NCI-H2196 treated with DMSO at 0.1 percent for 48 hours (cell line): Measurements from ENCODE around the gene COL25A1.
"Not testable (repeated sequence)": the region's sequence is repeated elsewhere in the genome, so short reads cannot be mapped to it uniquely, and the experiment has no call there.

Experiments
- DNase-seq: peaks from one replicate; lab custom pipeline; 2025; ENCODE audit not compliant: unreplicated experiment; lab: John Stamatoyannopoulos, UW

Gene COL25A1

DNA sequence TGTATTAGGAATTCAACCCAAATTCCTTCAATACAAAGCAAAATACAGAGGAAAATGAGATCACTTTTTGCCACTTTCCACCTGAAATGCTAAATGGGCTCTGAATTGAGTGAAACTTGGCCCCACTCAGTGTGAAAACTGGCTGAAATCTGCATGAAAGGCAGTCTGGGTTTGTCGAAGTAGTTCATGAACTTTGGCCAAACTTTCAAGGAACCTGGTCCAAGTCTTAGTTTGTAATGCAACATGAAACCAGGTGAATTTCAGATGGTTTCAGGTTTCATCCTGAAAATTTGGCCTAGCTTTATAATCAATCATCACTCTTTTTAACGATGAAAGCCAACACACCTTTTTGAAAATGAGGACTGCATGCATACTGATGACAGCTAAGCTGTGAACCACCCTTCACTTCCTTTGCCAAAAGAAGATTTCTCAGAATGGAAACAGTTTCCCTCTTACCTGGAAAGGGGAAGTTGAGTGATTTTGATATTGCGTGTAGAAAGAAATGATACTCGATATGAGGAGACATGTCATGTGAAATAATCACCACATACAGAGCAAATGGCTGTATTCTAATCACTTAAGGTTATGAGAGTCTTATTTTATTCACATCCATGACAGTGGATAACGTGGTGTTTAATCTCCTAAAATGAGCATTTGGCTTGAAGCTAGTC, 329.7 kb downstream of the COL25A1 start:
- no peak for DNase-seq

DNA sequence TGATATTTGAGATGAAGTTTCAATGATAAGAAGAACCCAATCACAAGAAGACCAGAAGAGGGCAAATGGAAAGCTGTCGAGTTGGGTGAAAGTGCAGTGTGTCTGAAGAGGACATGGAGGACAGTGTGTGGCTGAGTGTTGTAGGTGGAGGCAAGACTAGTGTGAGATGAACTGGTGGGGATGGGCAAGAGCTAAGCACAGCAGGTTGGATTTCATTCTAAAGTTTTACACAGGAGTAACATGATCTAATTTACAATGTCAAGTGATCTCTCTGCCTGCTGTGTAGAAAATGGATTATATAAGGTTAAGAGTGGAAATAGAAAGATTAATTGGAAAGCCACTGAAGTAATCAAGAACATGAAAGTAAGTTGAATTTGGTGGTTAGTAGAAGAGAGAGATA, 331.0 kb downstream of the COL25A1 start:
- DNase-seq: no peak

DNA sequence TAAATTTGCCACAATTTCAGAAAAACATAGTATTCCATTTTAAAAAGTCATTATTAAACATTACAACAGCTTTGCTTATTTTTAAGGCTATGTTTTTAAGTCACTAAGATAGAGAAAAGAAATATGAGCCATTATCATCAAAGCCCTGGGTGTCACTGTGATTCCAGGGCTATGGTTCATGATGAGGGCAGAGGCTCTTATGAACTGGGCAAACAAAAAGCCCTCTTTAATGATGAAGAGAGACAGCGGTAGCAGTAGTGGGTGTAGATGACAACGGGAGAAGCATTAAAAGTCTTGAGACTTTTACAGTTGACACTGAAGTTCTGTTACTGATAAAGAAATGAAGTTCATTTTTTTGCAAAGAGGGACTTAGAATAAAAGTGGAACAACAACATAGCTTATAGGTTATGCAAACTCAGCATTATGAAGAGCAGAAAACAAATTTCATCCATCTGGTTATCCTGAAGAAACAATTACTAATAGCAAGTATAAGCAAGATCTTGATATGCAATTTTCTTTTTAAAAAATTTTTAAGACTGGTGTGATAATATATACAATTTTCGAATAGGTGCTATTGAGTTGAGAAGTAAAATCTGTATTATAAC, 336.9 kb downstream of the COL25A1 start:
- no peak for DNase-seq

DNA sequence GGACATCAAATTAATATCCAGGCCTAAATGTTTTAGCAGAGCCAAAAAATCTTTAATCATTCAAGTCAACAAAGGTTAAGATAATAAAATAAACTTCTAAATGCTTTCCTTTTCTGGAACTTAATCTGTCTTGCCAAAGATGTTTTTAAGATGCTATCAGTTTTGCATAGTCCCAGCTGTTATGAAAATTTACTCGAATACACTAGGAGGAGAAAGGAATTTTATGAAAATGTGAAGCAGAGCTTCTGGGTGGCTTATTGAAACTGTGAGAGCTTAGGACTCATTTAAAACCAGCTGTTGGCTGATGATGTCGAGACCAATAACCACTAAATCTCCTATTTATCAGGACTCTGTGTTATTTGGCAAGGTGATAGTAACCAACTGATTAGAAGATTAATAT, 337.4 kb downstream of the COL25A1 start:
- no peak for DNase-seq

DNA sequence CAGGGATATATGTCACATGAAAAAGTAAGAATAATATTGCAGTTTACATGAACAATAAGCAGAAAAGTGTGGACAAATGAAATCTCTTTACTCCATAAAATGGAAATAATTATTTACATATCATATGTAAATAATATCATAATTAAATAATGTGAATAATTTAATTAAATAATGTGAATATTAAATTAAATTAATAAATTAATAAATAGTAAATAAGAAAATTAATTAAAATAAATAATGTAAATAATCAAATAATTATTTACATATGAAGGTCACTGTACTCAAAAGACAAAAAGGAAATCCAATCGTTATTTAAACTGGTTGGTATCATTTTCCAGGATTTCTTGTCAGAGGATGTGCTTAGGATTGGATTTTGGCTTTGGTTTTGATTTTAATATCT, 338.5 kb downstream of the COL25A1 start:
- DNase-seq: no peak

DNA sequence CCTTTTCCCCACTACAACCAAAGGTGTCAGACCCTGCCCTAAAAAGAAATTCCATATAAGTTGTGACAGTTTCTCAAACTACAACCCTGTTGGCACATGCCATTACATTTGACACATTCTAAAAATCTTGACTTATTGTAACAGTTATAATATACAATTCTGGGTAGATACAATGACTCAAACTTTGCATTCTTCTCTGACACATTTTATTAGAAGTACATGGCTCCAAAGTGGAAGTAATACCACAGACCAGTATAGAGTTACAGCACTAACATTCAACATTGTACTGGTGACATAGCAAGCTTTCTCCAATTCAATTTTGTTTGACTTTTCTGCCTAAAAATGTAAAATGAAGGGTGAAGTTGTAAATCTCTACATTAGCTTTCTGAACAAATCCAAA, 343.0 kb downstream of the COL25A1 start:
- DNase-seq: no peak

DNA sequence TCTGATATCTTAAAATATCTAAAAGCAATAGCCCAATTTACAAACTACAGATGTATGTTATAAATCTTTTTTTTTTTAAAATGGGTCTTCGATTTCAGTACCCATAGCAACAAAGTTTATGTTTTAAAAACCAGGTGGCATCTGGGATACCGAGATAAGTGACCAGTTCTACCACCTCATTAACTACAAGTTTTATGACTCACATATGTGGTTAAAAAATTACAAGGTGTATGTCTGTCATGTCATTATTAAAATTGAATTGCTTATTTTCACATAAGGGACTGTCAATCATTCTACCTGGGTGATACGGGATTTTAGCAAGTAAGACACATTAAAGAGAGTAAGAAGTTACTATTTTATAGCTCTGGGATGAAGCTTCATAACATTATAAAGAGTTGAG, 347.6 kb downstream of the COL25A1 start:
- DNase-seq: no peak

DNA sequence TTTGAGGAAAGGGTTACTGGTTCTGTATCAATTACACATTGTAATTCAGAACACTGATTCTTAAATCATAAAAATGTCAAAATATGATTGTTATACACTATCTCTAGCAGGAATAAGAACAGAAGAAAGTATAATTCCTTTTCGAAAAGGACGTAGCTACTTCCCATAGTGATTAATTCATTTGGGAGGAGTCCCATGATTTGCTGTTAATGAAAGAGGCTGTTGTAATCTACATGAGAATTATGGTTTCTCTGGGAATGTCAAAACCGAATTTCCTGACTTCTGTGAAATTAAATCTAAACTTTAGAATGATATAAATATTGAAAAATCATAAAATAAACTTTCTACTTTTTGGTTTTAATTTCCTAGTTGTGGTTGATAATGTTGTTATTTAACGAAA, 348.5 kb downstream of the COL25A1 start:
- no peak for DNase-seq

DNA sequence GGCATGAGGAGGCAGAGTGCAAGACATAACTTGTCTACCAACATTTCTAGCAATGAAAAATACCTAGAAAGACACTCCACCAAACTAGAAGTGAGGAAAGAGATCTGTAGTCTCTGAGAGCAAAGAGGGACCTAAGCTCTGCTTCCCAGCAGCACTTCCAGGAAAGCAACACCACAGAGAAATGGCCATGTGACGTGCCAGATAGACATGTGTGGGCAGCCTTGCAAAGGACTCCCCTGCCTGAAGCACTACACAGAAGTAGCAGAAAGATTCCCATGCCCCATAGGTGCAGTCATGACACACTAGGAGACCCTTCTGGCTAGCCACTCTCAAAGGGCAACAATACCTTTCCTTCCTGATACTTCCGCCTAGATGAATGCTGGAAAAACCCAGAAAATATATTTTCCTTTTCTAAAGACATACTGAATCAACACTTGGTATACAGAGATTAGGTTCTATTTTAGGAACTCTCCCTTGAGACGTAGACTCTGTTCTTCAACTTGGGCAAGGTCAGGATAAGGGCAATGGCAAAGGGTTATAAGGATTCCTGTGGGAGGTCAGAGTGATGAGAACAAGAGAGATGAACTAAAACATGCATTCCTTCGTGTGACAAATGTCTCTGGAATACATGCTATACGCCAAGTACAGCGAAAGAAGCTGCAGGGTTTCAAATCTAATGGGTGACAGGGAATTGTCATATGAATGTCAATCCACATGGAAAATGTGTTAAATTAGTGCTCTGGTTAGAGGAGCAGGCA, 352.1 kb downstream of the COL25A1 start:
- no peak for DNase-seq

DNA sequence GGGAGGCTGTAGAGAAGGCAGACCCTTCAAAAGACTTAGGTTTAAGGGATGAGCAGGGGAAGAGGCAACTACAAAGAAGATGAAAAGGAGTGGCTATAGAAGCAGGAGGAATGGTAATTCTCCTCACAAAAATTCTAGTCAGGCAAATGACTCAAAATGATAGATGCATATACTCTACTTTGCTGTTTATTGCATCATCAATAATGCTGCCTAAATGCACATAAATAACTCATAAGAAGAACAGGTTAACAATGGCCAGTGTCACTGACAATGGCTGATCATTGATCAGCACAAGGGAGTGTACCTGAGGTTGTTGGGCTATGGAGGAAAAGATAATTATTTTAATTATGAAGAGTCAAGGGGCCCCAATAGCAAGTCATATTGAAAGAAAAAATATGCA, 354.9 kb downstream of the COL25A1 start:
- no peak for DNase-seq

DNA sequence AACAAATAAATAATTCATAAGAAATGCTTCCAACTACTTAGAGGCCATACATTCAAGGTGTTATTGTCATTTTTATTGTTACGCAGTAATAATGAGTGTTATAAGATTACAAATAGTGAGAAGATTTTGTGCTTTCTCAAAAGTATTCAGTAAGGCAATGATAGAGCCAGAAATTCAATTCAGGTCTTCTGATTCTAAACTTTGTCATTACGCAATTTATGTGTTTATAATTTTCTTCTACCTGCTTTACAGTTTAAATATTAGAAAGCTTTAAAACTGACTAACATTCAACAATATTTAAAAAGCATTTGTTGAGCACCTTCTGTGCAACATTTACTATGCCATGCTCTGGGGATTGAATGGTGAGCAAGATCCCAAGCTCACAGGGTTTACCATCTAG, 356.2 kb downstream of the COL25A1 start:
- DNase-seq: no peak

DNA sequence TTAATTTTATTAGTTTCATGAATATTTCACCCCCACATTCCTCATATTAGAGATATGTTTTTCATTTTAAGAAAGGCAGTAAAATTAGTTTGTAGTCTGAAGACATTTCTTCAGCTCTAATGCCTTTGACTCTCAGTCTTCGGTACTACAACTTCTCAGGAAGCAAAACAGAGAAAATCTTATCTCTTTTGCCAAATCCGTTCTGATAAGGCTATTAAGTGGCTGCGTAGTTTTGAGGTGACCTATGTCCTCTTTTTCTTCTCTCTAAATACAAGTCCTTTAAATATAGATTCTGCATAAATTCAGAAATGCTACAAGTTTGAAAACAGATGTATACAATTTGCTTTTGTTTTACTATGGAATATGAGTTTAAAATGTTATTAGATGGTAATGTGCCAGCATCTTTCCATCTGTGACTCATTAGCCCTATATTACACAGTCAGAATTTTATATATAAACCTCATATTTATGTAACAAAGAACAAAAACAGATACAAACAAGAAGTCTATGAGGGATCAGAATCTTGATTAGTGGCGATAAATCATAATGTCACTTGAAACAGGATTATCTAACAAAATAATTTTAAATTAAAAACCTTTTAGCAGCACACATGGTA, 358.4 kb downstream of the COL25A1 start:
- no peak for DNase-seq

DNA sequence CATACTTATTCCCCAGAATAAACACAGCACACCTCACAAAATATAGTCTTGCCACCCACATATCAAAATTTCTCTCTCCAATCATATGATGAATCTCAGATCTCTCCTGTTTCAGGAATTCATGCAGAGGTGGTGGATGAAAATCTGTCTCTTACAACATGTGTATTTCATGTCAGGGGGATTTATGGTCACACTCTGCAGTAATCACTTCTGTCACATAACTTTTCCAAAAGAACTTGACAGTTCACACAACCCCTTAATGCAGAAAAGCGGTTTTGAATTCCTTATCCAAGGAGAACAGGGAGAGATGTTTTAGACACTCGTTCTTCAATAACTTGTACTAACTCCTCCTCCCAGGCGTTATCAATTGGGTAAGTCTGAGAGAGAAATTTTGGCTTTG, 359.1 kb downstream of the COL25A1 start:
- no peak for DNase-seq

DNA sequence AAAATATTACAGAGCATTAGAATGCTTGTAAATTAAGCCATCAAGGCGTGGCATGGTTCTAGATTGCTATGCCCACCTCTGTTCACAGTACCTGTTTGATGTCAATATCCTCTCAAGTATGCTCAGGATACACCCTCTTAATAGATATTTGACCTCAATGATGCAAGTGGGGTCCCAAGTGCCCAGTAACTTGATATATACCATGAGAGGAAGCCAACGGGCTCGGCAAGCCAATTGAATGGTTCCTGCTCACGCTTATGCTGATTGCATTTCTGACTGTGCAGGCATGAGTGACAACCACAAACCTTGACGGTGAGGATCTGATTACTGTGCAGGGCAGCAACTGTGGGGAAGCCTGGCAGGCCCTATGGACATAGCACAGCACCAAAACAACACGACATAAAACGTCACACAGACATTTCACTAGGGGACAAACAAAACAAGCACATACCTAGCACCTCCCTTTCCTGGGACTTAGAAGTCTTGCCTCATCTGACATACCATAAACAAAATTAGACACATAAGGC, 360.5 kb downstream of the COL25A1 start:
- DNase-seq: no peak

DNA sequence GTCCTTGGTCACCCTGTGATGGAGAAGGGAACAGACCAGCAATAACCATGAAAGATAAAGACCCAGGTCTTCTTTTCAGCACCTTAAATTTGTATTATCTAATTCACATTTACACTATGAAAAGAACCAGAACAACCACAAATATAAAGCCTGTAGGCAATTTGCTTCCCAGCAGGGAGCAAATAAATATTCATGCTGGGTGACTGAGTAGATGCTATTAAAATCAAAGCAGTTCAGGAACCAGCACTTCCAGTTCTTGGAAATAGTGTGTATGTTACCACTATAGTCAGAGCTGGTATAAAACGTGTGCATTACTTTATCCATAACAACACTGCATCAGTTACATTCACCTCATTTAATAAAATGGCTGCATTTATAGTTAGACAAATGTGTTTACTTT, 361.8 kb downstream of the COL25A1 start:
- no peak for DNase-seq

DNA sequence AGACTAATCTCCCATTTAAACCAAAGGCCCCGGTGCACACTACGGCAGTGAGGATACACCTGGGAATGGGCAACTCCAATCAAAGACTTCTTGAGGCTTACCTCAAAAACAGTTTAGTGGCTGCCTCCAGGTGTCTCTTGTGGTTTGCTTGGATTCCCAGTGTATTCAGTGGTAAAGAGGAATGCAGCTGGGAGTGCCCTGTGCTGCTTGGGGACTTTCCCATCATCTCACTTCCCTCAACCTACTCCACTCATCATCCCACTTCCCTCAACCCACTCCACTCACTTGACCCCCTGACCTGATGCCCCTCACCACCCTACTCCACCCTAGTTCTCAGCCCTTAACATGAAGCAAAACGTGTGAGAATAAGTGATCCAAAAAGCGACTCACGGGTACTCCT, 362.3 kb downstream of the COL25A1 start:
- DNase-seq: no peak

DNA sequence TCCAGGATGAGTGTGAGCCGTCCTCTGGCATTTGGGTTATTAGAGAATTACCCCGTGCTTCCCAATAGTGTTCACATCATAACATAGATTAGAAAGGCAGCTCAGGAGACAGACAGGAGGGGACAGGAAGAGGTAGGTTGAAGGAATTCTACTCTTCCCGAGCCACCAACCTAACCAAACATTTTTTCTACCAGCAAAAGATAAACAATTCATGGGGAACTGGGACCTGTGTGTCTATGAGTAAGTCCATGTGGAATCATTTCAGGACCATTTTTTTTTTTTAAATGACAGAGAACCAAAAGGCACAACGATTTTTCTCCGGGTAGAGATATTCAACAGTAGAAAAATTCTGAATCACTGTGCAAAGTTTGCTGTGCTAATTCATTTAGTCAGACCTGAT, 365.4 kb downstream of the COL25A1 start:
- DNase-seq: no peak

DNA sequence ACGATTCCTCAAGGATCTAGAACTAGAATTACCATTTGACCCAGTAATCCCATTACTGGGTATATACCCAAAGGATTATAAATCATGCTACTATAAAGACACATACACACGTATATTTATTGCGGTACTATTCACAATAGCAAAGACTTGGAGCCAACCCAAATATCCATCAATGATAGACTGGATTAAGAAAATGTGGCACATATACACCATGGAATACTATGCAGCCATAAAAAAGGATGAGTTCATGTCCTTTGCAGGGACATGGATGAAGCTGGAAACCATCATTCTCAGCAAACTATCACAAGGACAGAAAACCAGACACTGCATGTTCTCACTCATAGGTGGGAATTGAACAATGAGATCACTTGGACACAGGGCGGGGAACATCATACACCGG, 368.5 kb downstream of the COL25A1 start:
- not testable (repeated sequence) for DNase-seq

DNA sequence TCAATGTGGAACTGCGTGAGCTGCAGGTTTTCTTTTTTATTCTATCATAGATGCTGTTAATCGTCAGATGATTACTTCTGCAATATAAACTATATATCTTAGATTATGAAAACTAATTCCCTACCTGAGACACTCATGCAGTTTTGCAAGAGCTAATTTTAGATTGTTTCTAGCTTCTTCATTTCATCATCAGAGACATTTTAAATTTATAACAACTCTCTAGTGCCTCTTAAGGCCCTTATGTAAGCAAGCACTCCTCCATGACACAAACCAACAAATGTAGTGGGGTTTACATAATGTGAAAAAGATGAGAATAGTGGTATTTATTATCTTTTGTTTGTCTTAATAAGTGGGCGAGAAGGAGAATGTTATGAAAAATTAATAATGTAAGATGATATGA, 369.4 kb downstream of the COL25A1 start:
- DNase-seq: no peak

DNA sequence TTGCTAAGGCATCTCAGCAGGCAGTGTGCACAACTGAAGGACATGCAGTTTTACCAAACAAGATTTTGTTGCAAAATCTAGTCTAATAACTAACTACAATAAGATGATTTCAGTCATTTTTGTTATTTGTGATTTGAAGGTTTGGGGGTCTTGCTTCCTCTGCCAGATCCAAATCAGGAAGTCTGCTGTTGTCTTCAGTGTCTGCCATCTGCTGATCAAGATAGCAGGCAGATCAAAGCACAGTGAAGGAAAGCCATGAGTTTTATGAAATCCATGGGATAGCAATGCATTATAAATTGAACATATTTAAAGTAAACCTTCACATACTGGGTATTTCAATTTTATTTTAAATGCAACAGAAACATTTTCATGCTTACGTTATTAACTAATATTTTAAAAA, 370.5 kb downstream of the COL25A1 start:
- DNase-seq: no peak

DNA sequence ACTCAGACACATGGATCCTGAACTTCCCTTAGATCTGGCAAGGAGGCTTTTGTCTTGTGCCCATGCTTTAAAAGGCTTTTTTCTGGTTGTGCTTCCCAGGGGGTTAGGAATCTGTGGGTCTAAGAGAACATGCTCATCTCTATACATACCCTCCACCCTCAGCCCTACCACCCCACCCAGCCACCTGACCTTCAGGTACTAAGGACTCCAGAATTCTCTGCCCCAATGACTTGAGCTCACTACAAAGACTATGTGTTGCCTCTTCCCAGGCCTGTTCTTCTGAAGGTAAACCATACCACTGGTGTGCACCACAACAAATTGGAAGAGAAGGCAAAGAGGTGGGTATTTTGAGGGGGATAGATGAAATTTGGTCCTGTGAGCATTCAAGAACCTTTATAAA, 372.3 kb downstream of the COL25A1 start:
- DNase-seq: no peak

DNA sequence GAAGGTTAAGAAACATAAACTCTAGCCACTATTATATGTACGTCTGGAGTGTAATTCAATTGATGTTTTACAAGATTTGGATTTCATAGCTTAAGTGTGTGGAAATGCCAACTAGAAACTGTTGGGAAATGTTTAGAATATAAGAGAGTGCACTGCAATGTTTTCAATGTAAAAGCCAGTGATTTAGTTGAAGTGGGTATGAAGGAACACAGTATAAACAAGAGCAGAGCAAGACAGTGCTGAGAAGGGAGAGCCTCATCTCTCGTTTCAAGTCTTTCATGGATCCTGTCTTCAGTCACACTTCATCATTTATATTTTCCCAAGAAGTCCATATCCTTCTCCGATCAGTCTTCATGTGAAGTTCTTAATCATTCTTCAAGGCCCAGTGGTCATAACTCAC, 375.7 kb downstream of the COL25A1 start:
- no peak for DNase-seq
